Measurements from ENCODE around the gene AHDC1.

The AHDC1 gene

DNA sequence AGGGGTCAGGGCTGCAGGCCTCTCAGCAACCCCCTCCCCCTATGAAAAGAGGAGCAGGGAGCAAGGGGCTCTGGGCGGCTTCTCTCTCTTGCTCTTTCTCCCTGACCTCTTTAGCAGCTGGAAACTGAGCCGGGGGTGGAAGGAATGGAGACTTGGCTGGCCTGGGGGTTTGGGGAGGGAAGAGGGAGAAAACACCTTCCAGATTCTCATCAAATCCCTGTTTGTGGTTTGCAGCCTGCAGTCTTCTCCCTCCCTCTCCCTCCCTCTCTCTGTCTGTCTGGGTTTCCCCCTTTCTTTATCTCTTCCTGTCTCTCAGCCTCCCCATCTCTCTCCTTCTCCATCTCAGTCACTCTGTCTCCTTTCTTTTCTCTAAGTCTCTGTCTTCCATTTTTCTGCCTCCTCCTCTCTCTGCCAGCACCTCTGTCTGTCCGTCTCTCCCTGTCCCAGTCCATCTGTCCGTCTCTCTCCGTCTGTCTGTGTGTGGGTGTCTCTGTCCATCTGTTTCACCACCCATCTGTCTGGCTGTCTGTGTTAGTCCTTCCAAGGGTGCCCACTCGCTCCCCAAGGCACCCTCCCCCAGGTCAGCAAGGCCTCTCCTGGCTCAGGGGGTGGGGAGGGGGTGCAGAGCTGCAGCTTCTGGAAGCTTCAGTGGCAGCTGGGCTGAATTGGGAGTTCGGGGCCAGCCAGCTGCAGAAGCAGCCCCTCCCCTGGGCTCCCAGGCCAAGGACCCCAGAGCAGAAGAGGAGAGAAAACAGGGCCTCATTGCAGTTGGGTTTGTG lies 6.2 kb downstream of the AHDC1 start:
- no peak for DNase-seq (ENCODE audit: low read depth, low spot score)

DNA sequence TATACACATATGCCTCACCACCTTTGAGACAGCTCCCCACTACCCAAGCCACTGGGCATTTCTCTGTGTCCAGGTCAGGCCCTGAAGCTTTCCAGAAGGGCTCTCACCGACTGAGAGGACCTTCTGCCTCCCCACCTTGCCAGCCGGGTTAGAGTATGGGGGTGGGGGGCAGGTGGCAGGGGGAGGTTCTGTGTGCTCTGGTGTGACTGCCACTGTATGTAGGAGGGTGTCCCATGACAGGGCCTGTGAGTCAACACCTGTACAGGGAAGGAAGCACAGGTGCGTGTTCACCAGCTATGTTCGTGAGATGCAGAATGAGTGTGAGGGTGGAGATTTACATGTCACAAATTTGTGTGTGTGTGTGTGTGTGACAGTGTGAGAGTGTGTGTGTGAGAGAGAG lies 7.0 kb downstream of the AHDC1 start:
- no peak for DNase-seq (ENCODE audit: low read depth, low spot score)

DNA sequence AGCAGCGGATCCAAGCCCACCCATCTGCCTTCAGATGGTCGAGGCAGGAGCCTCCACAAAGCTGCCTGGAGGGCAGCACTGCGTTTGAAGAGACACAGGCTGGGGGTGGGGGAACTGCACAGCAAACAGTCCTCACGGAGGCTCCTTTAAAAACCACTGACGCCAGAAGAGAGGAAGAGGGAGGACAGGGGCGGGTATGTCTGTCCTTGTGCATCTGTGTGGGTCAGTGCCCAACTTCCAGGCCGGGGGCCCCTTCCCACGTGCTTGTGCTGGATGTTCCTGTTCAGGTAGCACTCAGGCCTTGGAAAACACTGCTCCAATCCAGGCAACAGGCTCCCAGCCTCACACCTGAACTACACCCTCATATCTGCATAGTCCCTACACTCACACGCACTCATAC lies 7.7 kb downstream of the AHDC1 start:
- DNase-seq (ENCODE audit: low read depth, low spot score) = no peak

DNA sequence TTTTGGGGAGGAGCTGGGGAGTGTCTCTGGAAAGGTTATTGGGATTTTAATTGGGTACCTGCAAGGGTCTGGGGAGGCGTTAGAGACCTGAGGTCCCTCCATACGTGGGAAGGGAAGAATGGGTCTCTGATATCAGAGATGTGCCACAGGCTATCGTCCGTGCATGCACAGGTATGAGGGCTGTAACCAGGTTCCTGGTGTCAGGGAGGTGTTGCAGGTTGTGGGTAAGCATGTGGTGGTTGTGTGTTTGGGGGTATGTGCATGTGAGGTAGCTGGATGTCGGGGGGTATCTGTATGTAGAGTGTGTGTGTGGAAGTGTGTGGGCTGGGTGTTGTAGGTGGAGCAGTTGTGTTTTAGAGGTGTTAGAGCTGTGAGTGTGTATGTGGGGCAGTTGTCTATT lies 8.3 kb downstream of the AHDC1 start:
- DNase-seq (ENCODE audit: low read depth, low spot score) = no peak

DNA sequence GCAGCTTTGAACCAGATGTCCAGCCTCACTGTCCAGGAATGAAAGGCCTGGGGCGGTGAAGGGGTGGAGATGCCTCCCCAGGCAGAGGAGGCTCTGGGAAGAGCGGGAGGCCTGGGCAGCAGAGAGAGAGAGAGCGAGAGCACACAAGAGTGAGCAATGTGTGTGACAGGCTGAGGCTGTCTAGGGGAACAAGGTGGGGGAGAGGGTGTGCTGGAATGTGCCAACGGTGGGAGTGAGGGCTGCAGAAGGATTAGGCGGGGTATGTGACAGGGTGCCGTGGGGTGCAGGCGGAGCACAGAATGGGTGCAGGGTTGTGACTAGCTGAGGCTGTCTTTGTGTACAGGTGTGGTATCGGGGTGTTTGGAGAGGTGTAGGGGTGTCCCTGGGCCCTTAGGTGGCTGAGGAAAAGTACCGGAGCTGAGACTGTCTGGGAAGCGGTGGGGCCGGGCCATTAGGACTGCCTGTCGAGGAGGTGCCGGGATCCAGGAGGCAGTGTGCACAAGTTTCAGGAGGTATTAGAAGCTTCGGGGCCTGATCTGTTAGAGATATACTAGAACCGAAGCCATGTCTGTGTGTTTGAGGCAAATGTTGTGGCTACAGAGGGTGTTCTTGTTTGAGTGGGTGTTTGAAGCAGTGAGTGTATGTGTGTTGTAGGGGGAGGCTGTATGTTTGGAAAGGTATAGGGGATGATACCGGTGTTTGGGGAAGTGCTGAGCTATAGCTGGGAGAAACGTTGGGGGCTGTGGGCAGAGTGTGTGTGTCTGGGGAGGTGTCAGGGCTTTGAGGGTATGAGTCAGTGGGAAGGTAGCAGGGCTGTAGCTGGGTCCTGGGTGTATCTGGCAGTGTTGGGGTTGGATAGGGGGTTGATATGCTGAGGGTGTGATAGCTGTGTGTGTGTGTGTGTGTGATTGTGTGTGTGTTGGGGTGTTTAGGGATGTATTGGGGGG lies 9.1 kb downstream of the AHDC1 start:
- no peak for DNase-seq (ENCODE audit: low read depth, low spot score)

DNA sequence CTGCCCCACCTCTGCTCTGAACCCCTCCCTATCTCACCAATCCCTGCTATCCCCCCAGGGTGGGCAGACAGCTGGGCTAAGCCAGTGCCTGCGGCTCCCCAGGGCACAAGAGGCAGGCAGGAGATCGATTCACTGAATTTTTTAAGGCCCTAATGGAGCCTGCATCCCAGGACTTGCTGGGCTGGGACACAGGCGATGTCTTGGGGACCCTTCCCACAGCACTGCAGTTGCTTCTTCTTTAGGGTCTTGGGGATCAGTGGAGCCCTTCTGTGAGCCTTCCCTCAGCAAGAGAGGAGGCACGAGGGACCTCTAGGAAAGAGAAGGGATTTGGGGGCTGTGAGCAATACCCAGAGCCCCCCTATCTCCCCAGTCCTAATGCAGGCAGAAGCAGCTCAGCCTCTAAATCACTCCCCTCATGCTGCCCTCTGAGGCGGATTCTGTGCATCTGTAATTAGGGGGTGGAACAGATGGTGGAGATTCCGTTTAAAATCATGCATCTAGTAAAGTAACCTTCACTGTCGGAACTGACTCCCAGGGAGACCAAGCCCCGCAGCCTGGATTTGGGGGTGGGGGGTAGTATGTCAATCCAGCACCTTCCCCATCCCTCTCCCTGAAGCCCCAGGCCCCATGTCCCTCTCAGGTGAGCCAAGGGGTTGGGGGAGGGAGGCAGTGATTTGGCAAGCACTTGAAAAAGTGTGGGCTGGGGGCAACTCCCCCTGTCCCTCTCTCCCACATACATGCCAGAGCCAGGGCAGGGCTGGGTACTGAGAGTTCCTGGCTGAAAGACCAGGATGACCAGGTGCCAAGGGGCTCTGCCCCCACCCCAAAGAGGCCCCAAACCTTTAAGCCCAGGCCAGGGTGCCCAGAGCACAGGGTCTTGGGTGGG lies 10.0 kb downstream of the AHDC1 start:
- DNase-seq (ENCODE audit: low read depth, low spot score) = no peak

DNA sequence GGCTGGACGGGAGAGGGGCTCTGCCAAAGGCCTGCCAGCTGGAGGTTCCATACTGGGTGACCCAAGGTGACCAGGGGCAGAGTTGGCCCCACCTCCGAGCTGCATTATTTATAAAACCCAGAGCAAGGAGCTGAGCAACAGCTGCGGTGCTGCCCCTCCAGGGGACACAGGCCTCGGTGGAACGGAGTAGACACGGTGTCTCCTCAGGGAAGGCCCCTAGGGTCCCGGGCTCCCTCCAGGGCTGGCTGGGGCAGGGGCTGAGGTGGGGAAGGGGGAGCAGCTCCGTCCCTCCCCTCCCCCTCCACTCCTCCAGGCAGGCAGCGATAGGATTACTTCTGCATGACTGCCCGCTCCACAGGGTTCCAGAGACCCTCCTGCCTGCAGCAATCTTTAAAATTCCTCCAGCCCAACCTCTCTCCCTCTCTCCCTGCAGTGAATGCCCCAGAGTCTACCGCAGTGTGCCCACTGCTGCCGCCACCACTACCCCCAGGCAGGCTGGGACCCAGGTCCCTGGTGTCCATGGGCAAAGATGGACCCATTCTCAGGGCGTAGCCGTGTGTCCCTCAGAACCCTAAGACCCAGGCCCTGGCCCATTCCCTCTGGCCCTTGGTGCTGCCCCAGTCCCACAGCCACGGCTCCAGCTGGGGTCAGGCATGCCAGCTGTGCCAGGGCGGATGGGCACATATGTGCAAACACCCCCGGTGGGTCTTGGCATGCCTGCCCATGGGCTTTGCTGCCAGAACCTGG lies 10.8 kb downstream of the AHDC1 start:
- no peak for DNase-seq (ENCODE audit: low read depth, low spot score)

DNA sequence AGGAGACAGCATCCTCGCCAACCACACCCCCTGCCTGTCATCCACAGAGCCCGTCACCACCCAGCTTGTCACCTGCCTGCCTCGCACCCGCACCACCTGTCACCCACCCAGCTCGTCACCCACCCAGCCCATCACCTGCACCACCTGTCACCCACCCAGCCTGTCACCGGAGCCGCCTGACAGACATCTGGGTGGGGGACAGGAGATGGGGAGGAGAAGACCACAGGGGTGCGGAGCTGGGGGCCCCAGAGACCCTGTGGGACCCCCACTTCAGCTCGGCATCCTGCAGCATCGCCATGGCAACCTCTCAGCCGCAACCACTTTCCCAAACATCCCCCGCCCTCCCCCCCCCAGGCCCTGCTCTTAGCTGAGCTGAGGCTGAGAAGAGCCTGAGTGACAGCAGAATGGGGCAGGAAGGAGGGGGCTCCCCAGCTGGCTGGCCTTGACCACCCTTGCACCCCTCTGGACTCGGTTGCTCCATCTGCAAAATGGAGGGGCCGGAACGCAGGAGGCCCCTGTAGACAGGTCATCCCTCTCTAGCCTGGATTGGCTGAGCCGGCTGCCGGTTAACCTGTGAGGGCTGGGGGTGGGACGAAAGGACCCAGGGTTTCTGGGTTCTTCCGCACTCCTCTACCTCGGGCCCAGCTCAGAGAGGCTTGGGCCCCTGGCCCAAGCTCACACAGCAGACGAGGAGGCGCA lies 11.6 kb downstream of the AHDC1 start:
- no peak for DNase-seq (ENCODE audit: low read depth, low spot score)

DNA sequence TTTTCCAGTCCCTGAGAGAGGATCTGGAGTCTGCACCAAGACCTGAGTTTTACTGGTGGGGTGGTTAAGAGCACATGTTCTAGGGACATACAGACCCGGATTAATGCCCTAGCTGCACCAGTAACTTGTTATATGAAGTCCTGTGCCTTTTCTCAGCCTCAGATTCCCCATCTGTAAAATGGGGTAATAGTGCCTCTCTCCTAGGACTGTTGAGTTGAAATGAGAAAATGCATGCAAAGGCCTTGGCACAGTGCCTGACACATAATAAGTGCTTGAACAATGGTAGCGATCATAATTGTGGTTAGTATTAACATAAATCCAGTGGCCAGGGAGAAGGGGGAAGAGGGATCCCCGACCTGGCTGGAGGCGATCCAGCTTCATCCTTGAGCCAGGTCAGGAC lies 12.3 kb downstream of the AHDC1 start:
- no peak for DNase-seq (ENCODE audit: low read depth, low spot score)

DNA sequence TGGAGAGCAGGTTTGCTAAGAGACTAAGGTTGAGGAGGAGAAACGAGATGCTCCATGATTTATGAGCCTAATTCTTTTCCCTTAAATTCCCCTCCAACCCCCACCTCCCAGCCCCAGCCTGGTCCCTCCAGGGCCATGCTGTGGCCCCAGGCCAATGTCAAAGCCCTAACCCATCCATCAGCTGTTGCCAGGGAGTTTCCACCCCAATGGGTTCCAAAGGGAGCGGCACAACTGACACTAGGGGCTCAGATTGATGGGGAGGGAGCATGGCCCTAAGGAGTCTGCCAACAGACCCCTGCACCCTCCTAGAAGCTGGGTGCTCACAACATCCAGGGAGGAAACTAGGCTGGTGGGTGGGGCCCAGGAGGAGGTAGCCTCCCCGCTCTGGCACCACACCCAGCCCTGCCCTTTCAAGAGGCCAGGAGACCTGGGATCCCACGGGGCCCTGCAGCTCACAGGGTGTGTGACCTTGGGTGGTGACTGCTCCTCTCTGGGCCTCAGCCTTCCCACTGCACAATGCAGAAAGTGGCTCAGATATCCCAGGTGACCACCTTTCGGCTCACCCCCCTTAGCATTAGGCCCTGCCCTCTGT lies 12.9 kb downstream of the AHDC1 start:
- no peak for DNase-seq (ENCODE audit: low read depth, low spot score)

DNA sequence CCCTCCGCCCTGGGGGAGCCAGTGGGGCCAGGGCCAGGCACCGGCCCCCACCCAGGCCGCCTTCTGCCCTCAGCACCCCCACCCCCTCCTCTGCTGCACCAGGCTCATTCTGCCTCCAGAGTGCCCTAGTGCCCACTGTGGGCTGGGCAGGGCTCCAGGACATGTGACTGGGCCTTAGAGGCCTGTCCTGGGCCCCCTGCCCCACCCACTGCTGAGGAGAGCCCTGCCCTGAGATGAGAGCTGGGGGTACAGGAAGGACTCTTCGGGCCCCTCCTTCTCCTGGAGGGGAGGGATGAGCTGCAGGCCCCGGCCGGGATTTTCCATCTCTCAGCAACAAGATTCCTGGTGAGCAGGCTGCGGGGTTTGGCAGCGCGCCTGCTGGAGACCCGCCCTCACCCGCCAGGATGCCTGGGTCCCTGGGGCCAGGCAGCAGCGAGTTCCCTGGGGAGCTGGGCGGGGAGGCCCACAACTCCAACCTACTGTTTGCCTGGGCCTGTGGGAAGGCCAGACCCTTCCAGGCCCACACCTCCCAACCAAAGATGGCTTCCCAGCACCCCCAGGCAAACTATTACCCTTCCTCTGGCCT lies 14.0 kb downstream of the AHDC1 start:
- DNase-seq (ENCODE audit: low read depth, low spot score) = no peak

DNA sequence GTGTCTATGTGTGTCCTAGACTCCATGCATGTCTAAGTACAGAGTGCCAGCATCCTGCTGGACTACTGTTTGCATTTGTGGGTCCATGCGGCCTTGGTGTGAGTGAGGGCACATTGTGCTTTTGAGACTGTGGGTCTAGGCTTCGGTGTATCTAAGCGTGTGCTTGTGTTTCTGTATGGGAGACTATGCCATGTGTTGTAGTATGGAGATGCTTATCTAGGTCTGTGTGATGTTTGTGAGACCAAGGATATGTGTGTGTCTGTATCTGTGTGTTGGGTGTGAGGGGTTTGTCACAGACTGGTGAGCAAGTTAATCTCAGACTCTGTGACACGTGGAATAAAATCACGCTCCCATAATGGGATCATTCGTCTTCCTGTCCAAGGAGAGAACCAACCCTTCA lies 14.5 kb downstream of the AHDC1 start:
- no peak for DNase-seq (ENCODE audit: low read depth, low spot score)

DNA sequence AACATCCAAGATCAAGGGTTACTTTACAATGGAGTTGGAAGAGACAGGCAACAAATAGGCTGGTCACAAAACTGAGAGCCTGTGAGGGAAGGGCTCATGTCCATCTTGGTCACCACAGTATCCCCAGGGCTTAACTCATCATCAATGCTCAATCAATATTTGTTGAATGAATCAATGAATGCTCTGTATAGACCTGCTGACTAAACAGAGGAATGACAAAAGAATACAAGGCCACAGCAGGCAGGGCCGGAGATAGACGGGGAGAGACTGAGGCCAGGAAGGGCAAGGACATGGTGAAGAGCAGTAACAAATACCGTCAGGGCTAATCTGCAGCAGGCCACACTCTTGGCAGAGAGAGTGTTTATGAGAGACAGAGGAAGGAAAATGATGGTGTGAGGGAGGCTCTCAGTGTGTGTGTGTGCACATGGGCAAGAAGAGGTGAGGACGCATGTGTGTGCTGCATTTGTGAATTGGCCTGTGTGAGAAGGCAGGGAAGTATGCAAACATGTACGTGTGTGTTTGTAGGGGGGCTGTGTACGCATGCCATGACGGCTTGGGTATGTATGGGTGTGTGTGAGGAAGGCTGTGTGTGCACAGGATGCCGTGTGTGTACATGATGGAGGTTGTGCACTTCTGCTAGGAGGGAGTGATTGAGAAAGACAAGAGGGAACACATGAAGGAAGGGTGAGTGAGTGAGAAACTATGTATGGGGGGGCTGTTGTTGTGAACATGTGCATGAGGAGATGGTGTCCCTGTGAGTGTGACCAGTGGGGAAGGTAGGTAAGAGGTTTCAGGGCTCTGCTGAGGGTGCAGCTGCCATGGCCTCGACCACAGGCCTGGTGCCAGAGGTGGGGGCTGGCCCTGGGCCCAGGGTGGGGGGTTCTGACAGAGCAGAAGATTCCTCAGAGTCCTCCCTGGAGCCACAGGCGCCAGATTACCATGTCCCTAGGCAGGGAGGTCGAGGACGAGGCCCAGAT lies 15.4 kb downstream of the AHDC1 start:
- DNase-seq (ENCODE audit: low read depth, low spot score) = no peak

DNA sequence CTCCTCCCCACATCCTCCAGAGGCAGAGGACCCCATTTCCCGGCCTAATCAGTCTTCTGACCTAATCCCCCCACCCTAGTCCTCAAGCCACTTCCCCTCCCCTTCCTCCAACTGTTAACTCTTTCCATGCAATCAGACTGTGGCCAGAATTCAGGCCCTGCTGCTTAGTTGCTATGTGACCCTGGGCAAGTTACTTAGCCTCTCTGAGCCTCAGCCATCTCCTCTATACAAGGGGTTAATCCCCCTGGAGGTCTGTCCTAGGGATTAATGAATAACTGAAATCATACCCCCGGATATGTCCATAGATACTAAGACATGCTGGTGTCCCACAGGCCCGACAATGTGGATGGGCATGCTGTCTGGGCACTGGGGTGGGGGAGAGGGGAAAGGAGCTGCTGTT lies 18.3 kb downstream of the AHDC1 start:
- DNase-seq (ENCODE audit: low read depth, low spot score) = no peak

DNA sequence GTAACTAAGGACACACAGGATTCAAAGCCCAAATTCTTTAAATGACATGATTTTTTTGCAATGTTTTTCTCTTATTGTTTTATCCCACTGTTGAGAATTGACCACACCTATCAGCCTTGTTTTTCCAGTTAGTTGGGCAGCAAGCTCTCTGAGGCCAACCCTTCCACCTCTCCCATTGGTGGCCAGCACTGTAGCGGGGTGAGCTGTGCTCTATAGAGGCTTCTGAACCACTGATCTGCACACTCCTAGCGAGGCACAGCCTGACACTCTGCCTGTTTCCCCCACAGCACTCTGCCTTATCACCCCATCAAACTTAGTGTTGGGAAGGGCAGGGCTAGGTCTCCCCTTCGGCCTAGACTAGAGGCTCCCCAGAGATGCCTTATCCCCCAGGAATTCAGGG lies 19.5 kb downstream of the AHDC1 start:
- no peak for DNase-seq (ENCODE audit: low read depth, low spot score)

DNA sequence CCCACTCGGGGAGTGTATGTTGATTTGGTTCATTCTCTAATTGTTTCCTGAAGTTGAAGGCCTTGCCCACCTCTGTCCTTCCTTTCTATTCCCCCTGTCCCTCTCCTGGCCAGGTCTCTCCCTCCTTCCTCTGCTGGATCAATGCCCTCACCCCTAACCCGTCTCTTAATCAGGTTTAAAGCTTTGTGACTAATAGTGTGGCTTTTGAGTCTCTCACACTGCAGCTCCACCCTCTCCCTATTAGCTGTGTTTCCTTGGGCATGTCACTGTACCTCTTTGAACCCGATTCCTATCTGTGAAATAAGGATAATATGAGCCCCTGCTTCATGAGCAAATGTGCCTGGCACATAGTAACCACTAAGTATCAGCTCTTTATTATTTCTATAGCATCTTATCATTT lies 20.5 kb downstream of the AHDC1 start:
- no peak for DNase-seq (ENCODE audit: low read depth, low spot score)

DNA sequence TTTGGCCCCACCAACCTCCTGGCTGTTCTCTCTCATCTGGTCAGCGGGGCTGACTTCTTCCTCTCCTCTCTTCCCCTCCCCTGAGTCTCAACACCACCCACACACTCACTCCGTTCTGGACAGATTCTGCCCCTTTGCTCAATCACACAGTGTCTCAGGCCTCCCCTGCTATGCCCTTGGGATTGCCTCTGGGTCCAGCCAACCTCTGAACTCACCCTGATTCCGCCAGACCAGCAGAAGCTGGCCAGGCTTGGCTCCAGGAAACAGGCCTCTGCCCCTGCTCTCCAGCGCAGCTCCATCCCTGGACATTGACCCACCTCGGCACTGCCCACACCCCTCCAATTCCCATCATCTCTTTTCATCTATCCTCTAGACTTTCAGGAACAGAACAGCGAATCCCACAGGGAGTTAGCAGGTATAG lies 22.1 kb downstream of the AHDC1 start:
- no peak for DNase-seq (ENCODE audit: low read depth, low spot score)

DNA sequence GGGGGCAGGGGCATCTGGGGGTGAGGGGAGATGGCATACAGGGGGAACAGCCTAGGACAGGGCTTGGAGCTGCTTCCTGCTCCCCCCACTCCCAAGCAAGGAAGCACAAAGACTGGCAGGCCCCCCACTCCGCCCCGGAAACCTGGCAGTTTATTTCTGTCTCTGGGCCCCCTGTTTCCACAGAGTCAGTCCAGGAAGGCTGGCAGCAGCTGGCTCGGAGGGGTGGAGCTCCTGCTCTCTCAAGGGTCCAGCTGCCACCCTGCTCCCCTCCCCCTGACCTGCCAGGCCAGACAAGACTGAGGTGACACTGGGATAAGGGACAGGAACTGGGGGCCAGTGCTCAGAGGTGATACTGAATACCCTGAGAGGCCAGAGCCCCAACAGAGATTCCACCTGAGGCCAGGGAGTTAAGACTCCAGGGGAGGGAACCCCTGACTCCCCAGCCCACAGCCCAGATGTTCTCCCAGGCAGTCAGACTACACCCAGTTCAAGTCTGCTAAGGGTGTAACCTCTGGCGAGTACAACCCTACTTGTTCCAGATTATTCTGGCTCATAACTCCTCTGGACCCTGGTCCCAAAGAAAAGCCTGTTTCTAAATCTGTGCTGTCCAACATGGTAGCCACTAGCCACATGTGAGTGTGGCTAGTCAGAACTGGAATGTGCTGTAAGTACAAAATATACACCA lies 26.3 kb downstream of the AHDC1 start:
- no peak for DNase-seq (ENCODE audit: low read depth, low spot score)
